ENCODE data around the gene FAM120A. TPM values are rescaled to one million over a fixed set of nuclear protein-coding genes. Genes with fewer than 3 reads are reported as not detected.
A peak's percentile ranks its signal among the peaks of the same experiment; 100 is the strongest.

FAM120A gene
- total RNA-seq, 1 experiment from 2014 or later, result 53.3 TPM

DNA sequence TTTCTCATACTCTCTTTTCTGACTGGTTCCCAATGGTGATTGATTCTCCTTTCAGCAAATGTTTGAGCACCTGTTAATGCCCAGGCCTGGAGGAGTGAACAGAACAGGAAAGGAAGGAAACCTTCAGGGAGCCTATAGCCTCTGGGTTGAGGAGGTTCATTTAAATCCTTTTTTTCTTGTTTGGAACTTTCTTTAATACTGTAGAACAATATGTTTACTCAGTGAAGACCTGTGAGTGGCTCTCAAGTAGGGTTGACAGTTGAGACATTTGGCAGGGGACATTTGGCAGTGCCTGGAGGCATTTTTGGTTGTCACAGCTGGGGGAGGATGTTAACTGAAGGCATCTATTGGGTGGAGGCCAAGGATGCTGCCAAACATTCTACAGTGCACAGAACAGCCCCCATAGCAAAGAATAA, 8.0 kb downstream of the FAM120A start:
- TF ChIP-seq, protein P1, sequence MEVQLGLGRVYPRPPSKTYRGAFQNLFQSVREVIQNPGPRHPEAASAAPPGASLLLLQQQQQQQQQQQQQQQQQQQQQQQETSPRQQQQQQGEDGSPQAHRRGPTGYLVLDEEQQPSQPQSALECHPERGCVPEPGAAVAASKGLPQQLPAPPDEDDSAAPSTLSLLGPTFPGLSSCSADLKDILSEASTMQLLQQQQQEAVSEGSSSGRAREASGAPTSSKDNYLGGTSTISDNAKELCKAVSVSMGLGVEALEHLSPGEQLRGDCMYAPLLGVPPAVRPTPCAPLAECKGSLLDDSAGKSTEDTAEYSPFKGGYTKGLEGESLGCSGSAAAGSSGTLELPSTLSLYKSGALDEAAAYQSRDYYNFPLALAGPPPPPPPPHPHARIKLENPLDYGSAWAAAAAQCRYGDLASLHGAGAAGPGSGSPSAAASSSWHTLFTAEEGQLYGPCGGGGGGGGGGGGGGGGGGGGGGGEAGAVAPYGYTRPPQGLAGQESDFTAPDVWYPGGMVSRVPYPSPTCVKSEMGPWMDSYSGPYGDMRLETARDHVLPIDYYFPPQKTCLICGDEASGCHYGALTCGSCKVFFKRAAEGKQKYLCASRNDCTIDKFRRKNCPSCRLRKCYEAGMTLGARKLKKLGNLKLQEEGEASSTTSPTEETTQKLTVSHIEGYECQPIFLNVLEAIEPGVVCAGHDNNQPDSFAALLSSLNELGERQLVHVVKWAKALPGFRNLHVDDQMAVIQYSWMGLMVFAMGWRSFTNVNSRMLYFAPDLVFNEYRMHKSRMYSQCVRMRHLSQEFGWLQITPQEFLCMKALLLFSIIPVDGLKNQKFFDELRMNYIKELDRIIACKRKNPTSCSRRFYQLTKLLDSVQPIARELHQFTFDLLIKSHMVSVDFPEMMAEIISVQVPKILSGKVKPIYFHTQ (CRISPR knock-in tag; IDR thresholded peaks at IDR 0.05), result no peak
- H3K27me3 Mint-ChIP-seq (ENCODE audit: low read depth), result no peaks in the 10 kb centered on the region
- H3K36me3 Mint-ChIP-seq, result no peaks in the 10 kb centered on the region
- no peaks in the 10 kb centered on the region for H3K9me3 Mint-ChIP-seq
- ATAC-seq (peak; percentile 67), DNase-seq (ENCODE audit: low spot score) (no peak)
- H3K27ac Mint-ChIP-seq, result peak overlapping the region; percentile 63; the same call in 1 of the 2 replicates
- POLR2A ChIA-PET, result no interaction called here
- no peak overlapping the region for H3K4me3 Mint-ChIP-seq
- H3K4me1 Mint-ChIP-seq, result peaks cover 80% of the 10 kb centered on the region
- CTCF ChIA-PET, result no interaction called here

DNA sequence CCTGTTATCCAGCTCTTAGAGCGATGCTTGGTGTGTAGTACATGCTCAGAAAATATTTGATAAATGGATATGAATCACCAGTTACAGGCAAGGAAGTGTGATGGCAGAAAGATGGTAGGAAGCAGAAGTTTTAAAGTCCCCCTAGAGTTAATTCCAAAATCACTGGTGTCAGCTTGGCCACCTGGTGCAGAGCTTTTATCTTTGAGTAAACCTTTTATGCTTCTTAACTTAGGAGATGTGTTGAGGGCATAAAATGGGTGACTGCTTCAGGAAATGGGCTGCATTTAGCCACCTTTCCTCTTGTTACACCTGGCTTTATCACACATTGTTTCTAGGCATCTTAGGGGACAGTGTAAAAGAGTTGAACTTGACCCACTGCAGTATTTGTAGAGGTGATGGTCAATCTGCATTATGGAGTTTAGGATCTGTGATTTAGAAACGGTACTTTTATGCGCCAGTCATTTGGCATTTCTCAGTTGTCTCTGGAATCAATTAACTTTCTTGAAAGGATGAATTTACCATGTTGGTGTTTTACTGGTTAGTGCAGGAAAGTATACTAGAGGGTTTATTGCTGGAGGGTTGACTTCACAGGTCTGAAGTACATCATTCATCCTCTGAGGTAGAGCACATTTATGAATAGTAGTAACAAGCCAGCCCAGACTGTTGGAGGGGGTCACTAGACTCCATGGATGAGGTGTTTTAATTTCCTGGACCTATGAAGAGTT, 9.4 kb downstream of the FAM120A start:
- H3K4me3 Mint-ChIP-seq, result no peak overlapping the region
- ChIA-PET CTCF (no interaction called here), POLR2A (no interaction called here)
- no peak for ATAC-seq
- no peak for DNase-seq (ENCODE audit: low spot score)
- no peaks in the 10 kb centered on the region for H3K36me3 Mint-ChIP-seq
- H3K4me1 Mint-ChIP-seq, result peaks cover 83% of the 10 kb centered on the region
- H3K27me3 Mint-ChIP-seq (ENCODE audit: low read depth), result no peaks in the 10 kb centered on the region
- TF ChIP-seq, protein P2, sequence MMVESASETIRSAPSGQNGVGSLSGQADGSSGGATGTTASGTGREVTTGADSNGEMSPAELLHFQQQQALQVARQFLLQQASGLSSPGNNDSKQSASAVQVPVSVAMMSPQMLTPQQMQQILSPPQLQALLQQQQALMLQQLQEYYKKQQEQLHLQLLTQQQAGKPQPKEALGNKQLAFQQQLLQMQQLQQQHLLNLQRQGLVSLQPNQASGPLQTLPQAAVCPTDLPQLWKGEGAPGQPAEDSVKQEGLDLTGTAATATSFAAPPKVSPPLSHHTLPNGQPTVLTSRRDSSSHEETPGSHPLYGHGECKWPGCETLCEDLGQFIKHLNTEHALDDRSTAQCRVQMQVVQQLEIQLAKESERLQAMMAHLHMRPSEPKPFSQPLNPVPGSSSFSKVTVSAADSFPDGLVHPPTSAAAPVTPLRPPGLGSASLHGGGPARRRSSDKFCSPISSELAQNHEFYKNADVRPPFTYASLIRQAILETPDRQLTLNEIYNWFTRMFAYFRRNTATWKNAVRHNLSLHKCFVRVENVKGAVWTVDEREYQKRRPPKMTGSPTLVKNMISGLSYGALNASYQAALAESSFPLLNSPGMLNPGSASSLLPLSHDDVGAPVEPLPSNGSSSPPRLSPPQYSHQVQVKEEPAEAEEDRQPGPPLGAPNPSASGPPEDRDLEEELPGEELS (CRISPR knock-in tag; IDR thresholded peaks at IDR 0.05), result no peak
- TF ChIP-seq NR3C1 (CRISPR knock-in tag; conservative IDR thresholded peaks at IDR 0.05; ENCODE audit: low read depth), result no peak
- TF ChIP-seq, protein P3, sequence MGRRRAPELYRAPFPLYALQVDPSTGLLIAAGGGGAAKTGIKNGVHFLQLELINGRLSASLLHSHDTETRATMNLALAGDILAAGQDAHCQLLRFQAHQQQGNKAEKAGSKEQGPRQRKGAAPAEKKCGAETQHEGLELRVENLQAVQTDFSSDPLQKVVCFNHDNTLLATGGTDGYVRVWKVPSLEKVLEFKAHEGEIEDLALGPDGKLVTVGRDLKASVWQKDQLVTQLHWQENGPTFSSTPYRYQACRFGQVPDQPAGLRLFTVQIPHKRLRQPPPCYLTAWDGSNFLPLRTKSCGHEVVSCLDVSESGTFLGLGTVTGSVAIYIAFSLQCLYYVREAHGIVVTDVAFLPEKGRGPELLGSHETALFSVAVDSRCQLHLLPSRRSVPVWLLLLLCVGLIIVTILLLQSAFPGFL (CRISPR knock-in tag; IDR thresholded peaks at IDR 0.05; ENCODE audit: borderline replicate concordance), result no peak
- no peak for TF ChIP-seq TEAD1 (CRISPR knock-in tag; IDR thresholded peaks at IDR 0.05)
- TF ChIP-seq, protein P4, sequence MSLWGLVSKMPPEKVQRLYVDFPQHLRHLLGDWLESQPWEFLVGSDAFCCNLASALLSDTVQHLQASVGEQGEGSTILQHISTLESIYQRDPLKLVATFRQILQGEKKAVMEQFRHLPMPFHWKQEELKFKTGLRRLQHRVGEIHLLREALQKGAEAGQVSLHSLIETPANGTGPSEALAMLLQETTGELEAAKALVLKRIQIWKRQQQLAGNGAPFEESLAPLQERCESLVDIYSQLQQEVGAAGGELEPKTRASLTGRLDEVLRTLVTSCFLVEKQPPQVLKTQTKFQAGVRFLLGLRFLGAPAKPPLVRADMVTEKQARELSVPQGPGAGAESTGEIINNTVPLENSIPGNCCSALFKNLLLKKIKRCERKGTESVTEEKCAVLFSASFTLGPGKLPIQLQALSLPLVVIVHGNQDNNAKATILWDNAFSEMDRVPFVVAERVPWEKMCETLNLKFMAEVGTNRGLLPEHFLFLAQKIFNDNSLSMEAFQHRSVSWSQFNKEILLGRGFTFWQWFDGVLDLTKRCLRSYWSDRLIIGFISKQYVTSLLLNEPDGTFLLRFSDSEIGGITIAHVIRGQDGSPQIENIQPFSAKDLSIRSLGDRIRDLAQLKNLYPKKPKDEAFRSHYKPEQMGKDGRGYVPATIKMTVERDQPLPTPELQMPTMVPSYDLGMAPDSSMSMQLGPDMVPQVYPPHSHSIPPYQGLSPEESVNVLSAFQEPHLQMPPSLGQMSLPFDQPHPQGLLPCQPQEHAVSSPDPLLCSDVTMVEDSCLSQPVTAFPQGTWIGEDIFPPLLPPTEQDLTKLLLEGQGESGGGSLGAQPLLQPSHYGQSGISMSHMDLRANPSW (CRISPR knock-in tag; conservative IDR thresholded peaks at IDR 0.05; ENCODE audit: low read depth), result no peak
- no peaks in the 10 kb centered on the region for H3K9me3 Mint-ChIP-seq
- H3K27ac Mint-ChIP-seq, result no peak overlapping the region; the same call in 1 of the 2 replicates

DNA sequence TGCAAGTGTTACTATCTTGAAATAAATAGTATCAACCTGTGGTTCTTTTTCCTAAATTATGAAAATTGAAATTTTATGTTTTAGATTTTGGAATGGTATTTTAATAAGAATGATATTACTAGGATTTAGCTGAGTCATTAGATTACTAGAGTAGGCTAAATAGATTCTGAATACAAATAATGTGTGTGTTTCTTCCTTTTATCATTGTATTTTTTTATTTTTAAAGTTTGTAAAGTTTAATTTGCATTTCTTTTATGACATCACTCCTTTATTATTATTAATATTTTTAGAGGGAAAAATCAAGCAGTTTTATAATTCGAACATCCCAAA, 9.9 kb downstream of the FAM120A start:
- ATAC-seq (no peak), DNase-seq (ENCODE audit: low spot score) (no peak)
- no peak overlapping the region for H3K27ac Mint-ChIP-seq
- no peaks in the 10 kb centered on the region for H3K27me3 Mint-ChIP-seq (ENCODE audit: low read depth)
- H3K4me3 Mint-ChIP-seq, result no peak overlapping the region
- H3K36me3 Mint-ChIP-seq, result no peaks in the 10 kb centered on the region
- ChIA-PET POLR2A (no interaction called here), CTCF (no interaction called here)
- TF ChIP-seq, protein P5, sequence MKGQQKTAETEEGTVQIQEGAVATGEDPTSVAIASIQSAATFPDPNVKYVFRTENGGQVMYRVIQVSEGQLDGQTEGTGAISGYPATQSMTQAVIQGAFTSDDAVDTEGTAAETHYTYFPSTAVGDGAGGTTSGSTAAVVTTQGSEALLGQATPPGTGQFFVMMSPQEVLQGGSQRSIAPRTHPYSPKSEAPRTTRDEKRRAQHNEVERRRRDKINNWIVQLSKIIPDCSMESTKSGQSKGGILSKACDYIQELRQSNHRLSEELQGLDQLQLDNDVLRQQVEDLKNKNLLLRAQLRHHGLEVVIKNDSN (CRISPR knock-in tag; IDR thresholded peaks at IDR 0.05), result no peak
- TF ChIP-seq KAT7 (CRISPR knock-in tag; IDR thresholded peaks at IDR 0.05; ENCODE audit: borderline replicate concordance), result no peak
- no peak for TF ChIP-seq TEAD4 (CRISPR knock-in tag; IDR thresholded peaks at IDR 0.05)
- TF ChIP-seq, protein P6, sequence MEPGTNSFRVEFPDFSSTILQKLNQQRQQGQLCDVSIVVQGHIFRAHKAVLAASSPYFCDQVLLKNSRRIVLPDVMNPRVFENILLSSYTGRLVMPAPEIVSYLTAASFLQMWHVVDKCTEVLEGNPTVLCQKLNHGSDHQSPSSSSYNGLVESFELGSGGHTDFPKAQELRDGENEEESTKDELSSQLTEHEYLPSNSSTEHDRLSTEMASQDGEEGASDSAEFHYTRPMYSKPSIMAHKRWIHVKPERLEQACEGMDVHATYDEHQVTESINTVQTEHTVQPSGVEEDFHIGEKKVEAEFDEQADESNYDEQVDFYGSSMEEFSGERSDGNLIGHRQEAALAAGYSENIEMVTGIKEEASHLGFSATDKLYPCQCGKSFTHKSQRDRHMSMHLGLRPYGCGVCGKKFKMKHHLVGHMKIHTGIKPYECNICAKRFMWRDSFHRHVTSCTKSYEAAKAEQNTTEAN (CRISPR knock-in tag; IDR thresholded peaks at IDR 0.05), result no peak
- TF ChIP-seq, protein P7, sequence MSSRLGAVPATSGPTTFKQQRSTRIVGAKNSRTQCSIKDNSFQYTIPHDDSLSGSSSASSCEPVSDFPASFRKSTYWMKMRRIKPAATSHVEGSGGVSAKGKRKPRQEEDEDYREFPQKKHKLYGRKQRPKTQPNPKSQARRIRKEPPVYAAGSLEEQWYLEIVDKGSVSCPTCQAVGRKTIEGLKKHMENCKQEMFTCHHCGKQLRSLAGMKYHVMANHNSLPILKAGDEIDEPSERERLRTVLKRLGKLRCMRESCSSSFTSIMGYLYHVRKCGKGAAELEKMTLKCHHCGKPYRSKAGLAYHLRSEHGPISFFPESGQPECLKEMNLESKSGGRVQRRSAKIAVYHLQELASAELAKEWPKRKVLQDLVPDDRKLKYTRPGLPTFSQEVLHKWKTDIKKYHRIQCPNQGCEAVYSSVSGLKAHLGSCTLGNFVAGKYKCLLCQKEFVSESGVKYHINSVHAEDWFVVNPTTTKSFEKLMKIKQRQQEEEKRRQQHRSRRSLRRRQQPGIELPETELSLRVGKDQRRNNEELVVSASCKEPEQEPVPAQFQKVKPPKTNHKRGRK (CRISPR knock-in tag; IDR thresholded peaks at IDR 0.05; ENCODE audit: borderline replicate concordance), result no peak
- no peaks in the 10 kb centered on the region for H3K9me3 Mint-ChIP-seq
- H3K4me1 Mint-ChIP-seq, result peaks cover 83% of the 10 kb centered on the region

Data from WTC11 (cell line).